Amniotic stem cell (primary cell): Measurements from ENCODE around the gene SELPLG.
"Not testable (repeated sequence)": the region's sequence is repeated elsewhere in the genome, so short reads cannot be mapped to it uniquely, and the experiment has no call there.

Experiments used
- DNase-seq: peaks from one replicate; lab custom pipeline; 2025; lab: John Stamatoyannopoulos, UW

The SELPLG gene

DNA sequence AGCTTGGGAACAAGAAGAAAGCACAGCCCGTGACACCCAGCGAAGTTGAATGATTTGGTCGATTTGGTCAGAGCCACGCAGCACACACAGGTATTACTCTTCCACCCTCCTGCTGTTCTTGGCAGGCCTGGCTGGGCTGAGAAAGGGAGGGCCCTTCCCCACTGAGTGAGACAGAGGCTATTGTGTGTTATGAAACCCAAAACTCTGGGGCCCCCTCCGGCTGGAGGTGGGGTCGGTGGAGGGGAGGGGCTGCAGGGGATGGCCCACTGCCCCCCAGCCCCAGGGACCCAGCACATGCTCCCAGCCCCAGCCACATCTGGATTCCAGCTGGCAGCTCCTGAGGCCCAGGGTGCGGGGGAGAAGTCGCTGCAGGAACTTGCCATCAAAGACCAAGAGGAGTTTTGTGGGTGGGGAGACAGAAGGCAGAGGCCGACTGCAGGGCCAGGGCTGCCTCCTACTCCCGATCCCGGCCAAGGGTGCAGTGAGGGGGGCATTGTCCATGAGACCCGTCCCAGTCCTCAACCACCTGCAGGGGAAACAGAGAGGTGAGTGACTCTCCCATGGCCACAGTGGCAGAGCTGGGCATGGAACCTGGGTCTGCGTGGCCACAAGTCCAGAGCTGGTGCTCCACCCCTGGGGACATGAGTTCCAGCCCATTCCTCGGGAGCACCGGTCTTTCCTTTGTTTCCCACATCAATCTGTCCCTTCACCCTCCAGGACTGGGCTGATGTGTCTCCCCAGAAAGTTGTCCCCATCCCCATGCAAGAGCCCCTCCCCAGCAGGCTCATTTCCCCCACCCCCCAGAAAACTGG lies 44.5 kb downstream of the SELPLG start:
- no peak for DNase-seq

DNA sequence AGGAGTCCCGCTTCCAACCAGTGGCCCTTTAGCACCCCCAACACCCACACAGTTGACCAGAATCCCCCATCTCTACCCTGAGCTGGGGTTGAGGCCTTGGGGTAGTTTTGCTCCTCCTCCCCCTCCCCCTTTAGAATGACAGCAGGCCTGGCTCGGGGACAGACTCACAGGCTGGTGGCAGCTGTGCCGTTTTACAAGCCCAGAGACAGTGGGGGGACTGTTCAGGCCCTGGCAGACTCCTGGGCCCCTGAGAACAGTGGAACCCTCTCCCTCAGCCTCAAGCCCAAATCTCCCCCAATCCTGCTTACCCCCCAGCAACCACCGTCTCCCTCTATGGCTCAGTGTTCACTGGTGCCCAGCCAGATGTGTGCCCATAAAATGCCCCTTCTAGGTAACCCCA lies 45.9 kb downstream of the SELPLG start:
- no peak for DNase-seq

DNA sequence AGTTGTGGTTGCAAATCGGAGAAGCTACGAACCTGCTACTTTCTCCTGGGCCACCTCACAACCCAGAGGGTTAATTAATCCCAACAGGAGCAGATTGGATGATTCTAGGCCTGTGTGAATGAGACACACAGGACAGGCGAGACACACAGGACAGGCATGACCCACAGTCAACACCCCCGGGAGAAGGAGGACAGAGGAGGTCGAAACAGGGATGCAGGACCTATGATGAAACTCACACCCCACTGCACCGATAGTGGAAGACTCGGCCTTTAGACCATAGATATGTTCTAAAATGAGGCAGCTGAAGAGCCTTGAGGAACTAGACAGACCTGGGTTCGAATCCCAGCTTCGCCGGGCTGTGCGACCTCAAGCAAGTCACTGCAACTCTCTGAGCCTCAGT lies 47.4 kb downstream of the SELPLG start:
- DNase-seq, result no peak

DNA sequence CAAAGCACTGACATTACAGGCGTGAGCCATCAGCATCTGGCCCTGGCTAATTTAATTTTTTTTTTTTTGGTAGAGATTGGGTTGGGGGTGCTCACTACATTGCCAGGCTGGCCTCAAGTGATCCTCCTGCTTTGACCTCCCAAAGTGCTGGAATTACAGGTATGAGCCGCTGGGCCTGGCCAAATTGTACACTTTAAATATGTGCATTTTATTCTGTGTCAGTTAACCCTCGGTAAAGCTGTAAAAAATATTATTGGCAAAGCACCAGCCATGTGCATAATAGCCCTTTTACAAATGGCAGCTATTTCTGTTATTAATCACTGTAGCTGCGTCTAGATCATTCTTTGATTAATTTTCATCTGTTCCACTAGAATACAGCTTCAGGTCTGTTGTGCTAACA lies 47.8 kb downstream of the SELPLG start:
- DNase-seq, result no peak

DNA sequence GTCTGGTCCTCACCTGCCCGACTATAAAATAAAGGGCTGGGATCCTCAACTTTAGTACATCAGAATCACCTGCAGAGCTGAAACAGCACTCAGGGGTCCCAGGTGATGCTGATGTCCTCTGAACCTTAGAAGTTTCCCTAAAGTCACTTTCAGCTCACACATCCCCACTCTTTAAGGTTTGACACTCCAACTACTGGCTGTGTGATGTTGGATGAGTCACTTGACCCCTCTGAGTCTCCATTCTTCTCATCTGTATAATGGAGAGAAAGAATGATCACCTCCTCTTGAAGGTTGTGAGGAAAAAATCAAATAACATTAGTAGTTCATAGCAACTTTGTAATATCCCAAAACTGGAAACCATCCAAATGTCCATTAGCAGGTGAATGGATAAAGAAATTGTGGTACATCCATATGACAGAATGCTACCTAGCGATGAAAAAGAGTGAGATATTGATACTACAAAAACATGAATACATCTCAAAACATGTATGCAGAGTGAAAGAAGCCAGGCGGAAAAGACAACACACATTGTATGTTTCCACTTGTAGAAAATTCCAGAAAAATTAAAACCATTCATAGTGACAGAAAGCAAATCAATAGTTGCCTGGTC lies 49.1 kb downstream of the SELPLG start:
- DNase-seq, result no peak

DNA sequence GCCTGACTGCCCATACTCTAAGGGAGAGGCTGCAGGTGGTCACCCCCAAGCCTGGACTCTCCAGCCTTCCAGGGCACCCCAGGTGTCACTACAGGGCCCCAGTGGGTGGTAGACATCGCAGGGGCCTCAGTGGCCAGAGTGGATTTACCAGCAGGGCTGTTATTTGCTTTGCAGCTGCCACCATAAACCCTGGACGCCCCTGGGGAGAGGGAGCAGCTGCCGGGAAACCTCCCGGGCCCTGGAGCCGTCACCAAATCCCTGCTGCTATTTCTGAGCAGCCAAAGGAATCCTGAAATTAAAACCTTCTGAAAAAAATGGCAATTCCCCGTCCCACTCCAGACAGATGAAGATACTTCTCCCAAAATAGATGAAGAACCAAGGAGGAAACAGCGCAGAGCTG lies 49.7 kb downstream of the SELPLG start:
- DNase-seq, result no peak

DNA sequence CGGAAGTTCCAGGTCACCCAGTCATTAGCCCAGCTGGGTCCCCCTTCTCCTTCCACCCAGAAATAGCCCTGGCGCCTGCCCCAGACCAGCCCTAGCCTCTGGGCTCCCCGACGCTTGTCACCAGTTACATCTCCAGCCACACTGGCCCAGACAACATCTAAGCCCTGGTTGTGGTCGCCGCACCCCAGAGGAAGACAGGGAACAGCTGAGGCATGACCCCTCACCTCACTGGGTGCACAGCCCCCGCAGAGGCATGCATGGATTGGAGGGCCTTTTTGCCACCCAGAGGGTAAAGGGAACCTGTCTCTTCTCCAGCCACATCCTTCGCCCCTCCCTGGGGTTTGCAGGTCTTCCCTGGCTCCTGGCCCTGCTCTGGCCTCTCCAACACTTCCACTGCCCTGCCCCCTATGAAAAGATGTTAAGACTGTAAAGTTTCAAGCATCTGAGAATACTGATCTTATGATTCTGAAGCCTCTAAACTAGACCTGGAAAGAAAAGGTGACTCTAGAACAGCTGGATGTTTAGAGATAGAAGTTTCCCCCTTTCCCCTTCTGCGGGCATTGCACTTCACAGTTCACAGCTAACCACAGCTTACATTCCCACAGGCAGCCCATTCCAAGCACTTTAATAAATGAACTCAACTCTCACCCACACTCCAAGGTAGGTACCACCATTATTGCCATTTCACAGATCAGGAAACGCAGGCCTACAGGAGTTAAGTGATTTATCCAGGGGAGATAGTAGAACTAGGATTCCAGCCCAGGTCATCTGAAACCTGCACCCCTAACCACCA lies 50.5 kb downstream of the SELPLG start:
- DNase-seq, result no peak

DNA sequence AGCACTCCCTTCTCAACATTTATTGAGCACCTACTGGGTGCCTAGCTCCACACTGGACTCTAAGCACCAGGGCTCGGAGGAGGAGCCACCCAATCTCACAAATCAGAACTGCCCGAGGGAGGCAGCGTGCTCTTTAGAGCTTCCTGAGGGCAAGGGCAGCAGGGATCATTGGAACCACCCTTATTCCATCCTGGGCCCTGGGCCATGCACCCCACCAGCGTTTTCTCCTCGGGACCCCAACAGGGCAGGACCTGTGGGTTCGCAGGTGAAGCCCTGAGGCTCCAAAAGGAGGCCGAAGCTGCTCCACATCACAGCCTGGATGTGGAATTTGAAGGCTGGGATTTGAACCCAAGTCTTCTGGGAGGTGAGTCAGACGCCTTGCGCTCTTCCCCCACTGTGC lies 51.2 kb downstream of the SELPLG start:
- no peak for DNase-seq

DNA sequence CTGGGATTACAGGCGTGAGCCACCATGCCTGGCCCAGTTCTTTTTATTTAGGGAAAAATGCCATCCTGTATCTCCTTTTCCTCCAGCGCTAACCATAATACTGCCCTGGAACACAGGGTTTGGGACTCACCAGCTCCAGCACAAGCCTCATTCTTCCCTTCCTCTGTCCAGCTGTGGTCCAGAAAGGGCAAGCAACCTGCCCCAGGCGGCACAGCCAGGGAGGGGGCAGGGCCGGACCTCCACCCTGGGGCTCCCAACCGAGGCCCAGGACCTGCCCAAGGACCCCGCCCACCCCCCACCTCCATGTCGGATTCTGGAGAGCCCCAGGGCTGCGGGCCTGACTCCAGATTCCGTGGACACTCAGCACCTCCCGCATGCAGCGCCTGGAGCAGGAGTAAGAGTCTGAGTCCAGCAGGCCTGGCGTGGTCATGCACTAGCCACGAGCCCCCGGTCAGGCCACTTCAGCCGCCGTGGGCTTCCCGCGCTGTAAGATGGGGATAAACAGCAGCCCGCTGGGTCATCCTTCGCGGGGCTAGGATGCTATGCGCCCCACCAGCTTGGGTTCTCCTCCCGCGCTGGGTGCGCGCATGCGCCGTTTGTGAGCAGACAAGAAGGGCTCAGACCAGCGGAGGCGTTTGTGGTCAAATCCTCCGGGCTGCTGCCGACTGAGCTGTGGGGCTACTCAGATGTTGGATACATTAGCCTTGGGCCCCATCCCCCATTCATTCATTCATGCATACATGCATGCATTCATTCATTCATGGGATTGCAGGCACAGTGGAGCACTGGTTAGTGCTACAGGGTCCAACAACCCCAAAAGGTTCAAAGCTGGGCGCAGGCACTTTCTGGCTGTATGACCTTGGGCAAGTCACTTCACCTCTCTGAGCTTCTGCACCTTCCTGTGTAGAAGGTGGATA lies 52.1 kb downstream of the SELPLG start:
- no peak for DNase-seq

DNA sequence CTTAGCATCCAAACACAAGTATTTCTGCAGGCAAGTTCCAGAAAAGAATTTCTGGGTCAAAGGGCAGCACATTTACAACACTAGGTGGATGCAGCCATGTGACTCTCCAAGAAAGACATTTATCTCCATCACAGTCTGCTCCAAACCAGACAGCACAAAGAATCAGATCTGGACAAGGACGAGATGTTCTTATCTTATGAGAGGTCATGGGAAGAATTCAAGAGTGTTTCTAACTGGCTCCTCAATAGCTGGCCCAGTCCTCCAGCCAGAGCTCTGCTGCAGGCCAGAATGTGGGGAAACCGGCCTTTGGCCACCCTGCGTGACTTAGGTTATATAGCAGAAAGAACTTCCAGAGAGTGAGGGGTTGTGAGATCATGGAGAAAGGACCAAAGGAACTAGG lies 53.2 kb downstream of the SELPLG start:
- DNase-seq, result no peak

DNA sequence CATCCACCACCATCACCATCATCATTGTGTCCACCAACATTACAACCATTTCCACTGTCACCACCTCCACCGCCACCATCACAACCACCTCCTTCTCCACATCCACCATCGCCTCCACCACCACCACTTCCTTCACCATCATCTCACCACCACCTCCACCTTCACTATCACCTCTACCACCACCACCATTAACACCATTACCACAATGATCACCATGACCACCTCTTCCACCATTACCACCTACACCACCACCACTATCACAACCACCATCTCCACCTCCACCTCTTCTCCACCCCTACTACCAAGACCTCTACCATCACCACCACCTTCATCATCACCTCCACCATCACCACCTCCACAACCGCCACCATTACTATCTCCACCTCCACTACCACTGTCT lies 54.9 kb downstream of the SELPLG start:
- no peak for DNase-seq

DNA sequence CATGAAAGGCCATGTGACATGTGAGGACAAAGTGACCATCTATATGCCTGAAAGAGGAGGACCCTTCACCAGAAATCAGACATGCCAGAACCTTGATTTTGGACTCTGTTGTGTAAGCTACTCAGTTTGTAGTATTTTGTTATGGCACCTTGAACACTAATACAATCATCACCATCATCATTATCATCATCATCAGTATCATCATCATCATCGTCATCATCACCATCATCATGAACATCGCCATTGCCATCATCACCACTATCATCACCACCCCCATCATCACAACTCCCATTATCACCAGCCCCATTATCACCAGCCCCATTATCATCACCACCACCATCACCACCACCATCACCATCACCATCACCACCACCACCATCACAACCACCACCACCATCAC lies 55.4 kb downstream of the SELPLG start:
- no peak for DNase-seq

DNA sequence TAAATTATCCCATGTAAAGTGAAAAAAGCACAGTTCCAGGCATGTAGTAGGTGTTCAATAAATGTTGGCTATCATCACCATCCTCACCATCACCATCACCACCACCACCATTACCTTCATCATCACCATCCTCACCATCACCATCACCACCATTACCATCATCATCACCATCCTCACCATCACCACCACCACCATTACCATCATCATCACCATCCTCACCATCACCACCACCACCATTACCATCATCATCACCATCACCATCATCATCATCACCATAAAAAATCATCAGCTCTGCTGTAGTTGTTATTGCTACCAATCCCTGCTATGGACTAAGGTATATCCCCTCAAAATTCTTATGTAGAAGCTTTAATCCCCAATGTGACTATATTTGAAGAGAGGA lies 56.2 kb downstream of the SELPLG start:
- no peak for DNase-seq

DNA sequence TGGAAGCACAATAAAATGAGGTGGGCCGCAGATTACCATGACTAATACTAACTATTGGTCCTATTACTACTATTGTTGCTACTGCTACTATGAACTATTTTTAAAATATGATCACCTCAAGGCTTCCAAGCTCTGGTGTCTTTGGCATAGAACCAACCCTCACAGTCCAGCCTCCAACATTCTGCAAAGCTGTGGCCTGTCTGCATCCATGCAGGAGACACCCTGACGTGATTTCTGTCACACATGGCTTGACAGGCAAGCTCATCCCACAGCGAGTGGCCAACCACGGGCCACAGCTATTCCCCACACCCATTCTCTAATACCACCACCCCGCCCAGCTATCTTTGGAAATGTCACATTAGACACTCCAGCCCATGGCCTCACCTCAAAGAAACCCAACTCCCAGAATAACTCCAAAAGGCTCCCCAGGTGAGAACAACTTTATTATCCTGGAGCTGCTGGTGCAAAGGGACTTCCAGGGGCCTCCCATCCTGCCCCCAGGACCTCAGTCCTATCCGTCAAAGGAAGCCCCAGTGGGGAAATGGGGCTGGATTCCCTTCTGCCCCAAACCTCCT lies 56.9 kb downstream of the SELPLG start:
- no peak for DNase-seq

DNA sequence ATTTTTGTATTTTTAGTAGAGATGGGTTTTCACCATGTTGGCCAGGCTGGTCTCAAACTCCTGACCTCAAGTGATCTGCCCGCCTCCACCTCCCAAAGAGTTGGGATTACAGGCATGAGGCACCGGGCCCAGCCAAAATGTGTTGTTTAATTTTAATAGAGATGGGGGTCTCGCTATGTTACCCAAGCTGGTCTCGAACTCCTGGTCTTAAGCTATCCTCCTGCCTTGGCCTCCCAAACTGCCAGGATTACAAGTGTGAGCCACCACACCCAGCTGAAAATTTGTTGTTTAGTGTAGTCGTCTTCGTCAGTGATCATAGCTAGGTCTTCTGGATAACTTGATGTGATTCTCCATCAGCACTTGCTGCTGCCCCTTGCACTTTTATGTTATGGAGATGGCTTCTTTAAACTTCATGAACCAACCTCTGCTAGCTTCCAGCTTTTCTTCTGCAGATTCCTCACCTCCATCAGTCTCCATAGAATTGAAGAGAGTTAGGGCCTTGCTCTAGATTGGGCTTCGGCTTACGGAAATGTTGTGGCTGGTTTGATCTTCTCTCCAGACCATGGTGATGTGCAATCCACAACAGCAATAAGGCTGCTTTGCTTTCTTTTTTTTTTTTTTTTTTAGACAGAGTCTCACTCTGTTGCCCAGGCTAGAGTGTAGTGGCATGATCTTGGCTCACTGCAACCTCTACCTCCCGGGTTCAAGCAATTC lies 58.3 kb downstream of the SELPLG start:
- no peak for DNase-seq

DNA sequence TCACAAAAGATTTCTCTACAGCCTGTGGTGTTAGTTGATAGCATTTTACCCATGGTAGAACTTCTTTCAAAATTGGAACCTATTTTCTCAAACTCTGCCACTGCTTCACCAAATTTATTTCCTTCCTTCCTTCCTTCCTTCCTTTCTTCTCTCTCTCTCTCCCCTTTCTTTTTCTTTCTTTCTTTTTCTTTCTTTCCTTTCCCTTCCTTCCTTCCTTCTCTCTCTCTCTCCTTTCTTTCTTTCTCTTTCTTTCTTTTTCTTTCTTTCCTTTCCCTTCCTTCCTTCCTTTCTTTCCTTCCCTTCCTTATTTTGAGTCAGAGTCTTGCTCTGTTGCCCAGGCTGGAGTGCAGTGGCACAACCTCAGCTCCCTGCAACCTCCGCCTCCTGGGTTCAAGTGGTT lies 59.4 kb downstream of the SELPLG start:
- not testable (repeated sequence) for DNase-seq

DNA sequence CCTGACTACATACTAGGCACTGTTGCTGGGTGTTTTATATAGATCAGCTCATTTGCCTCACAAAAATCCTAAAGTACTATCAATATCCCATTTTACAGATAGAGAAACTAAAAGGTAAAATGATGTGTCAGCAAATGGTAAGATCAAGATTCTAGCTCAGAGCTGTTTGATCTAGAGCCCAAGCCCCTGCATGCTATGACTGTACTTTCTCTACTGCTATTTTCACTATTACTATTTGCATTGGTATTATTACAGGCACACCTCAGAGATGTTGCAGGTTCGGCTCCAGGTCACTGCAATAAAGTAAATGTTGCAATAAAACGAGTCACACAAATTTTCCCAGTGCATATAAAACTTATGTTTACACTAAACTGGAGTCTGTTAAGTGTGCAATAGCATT lies 60.4 kb downstream of the SELPLG start:
- DNase-seq, result no peak

DNA sequence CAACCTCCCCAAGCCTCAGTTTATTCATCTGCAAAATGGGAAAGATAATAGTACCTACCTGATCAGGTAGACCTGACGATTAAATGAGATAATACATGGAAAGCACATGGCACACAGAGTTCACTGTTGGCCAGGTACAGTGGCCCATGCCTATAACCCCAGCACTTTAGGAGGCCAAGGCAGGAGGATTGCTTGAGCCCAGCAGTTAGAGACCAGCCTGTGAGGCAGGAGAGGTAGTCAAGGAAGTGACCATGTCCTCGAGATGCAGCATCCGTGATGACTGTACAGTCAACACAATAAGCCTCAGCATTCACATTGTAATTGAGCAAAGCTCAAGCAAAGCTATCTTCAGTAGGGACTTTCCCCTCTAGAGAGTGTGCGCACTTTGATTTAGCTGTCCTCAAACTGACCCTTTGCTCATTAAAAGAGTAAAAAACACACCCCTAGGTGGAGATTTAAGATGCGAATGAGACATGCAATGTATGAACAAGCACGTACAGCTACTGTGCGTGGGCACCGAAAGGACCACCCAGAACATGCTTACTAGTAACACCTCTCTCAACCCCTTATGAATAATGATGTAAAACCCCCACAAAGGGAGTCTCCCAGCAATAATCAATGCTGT lies 61.4 kb downstream of the SELPLG start:
- no peak for DNase-seq
